Epithelial cell of esophagus (primary cell): ENCODE results near the gene PXDC1.
A peak's percentile ranks its signal among the peaks of the same experiment; 100 is the strongest.

Experiments used
- DNase-seq: peaks from one replicate; pipeline ENCODE4 v3.0.0; 2010; ENCODE audit warnings: low read depth
- H3K4me3 ChIP-seq: 2 replicates; pipeline ENCODE4 v1.5.1; 2011; ENCODE audit warnings: mild to moderate bottlenecking, low read length, control low read depth
- CTCF ChIP-seq: IDR thresholded peaks from 2 replicates; pipeline ENCODE4 v1.5.1; 2011; ENCODE audit warnings: low read depth, mild to moderate bottlenecking, low read length, control low read depth, inconsistent platforms; ENCODE audit not compliant: insufficient read depth; ENCODE audit errors: missing control alignments

PXDC1 gene

DNA sequence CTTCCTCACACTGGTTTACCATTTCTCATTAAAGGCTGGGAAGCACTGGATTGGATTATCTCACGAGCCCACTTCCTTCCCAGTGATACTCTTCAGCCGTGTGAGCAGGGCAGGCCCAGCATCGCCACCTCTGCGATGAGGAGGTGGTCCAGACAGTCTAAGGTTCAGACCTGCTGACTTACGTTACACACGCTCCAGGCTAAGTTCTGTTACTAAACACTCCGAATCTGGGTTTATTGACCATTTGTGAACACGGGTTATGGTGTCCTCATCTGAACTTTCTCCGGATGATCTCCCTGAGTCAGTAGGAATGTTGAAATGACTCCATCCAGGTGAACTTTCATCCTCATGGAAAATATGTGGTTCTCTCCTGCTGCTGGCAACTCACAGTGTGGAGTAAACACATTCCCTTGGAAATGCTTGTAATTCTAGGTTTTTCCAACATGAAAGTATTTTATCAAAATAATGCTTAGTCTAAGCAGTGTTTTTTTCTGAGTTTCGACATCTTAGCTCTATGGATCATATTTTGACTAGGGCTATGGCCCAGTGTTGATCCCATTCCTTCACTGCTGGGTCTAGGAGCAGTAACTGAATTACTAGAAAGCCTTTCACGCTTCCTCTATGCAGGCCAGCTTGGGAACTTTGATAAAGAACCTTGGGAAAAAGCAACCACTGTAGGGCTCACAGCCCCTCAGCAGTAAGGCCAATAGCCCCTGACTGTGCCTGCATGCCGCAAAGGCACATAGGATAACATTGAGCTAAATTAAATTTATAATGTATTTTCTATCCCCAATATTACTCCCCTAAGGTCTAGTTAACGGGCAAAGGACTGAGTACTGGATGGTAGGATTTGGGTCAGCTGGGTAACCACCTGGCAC, 37.7 kb upstream of the PXDC1 start:
- no peak overlapping the region for H3K4me3 ChIP-seq
- DNase-seq = peak; percentile 71
- no peak for TF ChIP-seq CTCF

DNA sequence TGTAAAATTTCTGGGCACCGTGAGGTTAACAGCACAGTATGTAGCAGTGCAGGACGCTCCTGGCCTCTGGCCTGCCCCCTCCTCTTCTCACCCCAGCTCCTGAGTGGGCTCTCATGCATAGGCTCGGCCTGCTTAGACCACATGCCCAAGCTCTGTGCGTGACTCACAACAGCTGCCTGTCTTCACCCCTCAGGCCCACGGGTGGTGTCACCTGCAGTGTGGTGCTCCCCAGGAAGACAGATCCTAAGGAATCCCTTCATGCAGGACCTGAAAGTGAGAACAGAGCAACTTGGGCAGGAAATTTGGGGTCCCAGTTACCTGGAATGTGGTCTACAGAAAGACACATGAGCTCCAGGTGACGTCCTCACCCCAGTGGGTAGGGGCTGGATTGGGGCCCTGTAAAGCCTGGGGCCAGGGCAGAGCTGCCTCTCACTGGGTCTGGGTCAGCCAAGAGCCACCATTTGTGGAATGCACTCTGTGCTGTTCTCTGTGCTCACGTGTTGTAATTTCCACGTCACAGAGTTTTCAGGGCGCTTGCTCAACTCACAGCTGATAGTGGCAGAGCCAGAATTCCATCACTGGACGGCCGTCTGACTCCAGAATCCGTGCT, 37.0 kb upstream of the PXDC1 start:
- no peak for DNase-seq
- TF ChIP-seq CTCF = no peak
- no peak overlapping the region for H3K4me3 ChIP-seq

DNA sequence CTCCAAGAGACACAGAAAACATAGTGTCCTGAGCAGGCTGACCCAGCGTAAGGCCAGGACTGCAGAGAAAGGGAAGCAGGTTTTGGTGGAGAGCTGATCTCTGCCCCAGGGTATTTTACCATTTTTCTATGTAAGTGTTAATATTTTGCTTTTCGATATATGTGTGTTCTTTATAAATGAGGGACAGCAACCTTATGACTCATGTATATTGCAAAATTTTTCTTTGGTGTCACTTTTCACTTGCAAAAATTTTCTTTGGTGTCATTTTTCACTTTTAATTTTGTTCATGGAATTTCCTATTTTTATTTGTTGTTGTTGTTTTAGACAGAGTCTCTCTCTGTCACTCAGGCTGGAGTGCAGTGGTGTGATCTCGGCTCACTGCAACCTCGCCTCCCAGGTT, 34.6 kb upstream of the PXDC1 start:
- no peak for TF ChIP-seq CTCF
- H3K4me3 ChIP-seq = no peak overlapping the region
- no peak for DNase-seq

- TF ChIP-seq CTCF = no peak
- no peak for DNase-seq
- no peak overlapping the region for H3K4me3 ChIP-seq
These were observed 34.2 kb upstream of the PXDC1 start for GRCh38 chr6:3785745-3786098.

- DNase-seq = no peak
- no peak for TF ChIP-seq CTCF
- H3K4me3 ChIP-seq = no peak overlapping the region
These were observed 33.6 kb upstream of the PXDC1 start for GRCh38 chr6:3784885-3785744.

DNA sequence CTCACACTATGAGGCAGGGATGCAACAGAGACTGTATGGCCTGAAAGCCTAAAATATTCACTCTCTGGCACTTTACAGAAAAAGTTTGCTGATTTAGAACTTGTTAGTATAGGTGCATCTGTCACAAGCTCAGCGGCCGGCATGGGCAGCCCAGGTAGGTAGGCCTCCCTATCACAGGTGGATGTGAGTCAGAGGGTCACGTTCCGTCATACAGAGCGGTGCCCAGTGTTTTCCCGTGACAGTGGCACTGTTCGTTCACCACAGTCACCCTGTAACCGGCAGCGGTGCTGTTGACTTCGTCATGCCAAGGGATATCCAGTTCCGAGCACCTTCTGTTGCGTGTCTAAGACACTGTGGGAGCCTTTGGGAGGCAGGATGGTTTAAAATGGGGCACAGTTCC, 32.9 kb upstream of the PXDC1 start:
- no peak for DNase-seq
- no peak overlapping the region for H3K4me3 ChIP-seq
- TF ChIP-seq CTCF = no peak
